H9 (cell line): ENCODE data around the gene CT45A1. TPM values are rescaled to one million over a fixed set of nuclear protein-coding genes. Genes with fewer than 3 reads are reported as not detected.

Source experiments
- DNase-seq: peaks from one replicate; pipeline ENCODE4 v3.0.0-alpha.2; 2017
- H2AFZ ChIP-seq: one replicate; pipeline ENCODE4 v1.6.1; 2013; ENCODE audit warnings: mild to moderate bottlenecking, low read length, control low read depth, moderate library complexity
- H2AK5ac ChIP-seq: 2 replicates; pipeline ENCODE4 v1.6.1; 2013; ENCODE audit warnings: low read length, control low read depth, mixed read lengths; ENCODE audit not compliant: insufficient read length
- H2BK120ac ChIP-seq: one replicate; pipeline ENCODE4 v1.6.1; 2013; ENCODE audit warnings: low read depth, mild to moderate bottlenecking, low read length, control low read depth, inconsistent platforms; ENCODE audit not compliant: poor library complexity, severe bottlenecking
- H2BK12ac ChIP-seq: 2 replicates; pipeline ENCODE4 v1.6.1; 2013; ENCODE audit warnings: low read length, control low read depth, mixed read lengths, low read depth; ENCODE audit not compliant: insufficient read length
- H2BK15ac ChIP-seq: 2 replicates; pipeline ENCODE4 v1.6.1; 2013; ENCODE audit warnings: low read depth, low read length, control low read depth
- H2BK20ac ChIP-seq: one replicate; pipeline ENCODE4 v1.6.1; 2013; ENCODE audit warnings: low read depth, mild to moderate bottlenecking, low read length, control low read depth, inconsistent platforms; ENCODE audit not compliant: poor library complexity, severe bottlenecking
- H2BK5ac ChIP-seq: 2 replicates; pipeline ENCODE4 v1.6.1; 2013; ENCODE audit warnings: low read length, control low read depth, mixed read lengths; ENCODE audit not compliant: insufficient read length
- H3K14ac ChIP-seq: 2 replicates; pipeline ENCODE4 v1.6.1; 2013; ENCODE audit warnings: low read length, control low read depth; ENCODE audit not compliant: insufficient read depth
- H3K18ac ChIP-seq: 2 replicates; pipeline ENCODE4 v1.6.1; 2013; ENCODE audit warnings: low read depth, mild to moderate bottlenecking, mixed read lengths, low read length, control low read depth; ENCODE audit not compliant: insufficient read length
- H3K23ac ChIP-seq: 2 replicates; pipeline ENCODE4 v1.6.1; 2013; ENCODE audit warnings: low read length, control low read depth, mixed read lengths, low read depth; ENCODE audit not compliant: insufficient read length
- H3K23me2 ChIP-seq: 2 replicates; pipeline ENCODE4 v1.6.1; 2013; ENCODE audit warnings: low read depth, mild to moderate bottlenecking, mixed read lengths, low read length, control low read depth; ENCODE audit not compliant: insufficient read length, poor library complexity, severe bottlenecking
- H3K27ac ChIP-seq: 2 replicates; pipeline ENCODE4 v1.5.1; 2013; ENCODE audit warnings: low read length, control low read depth, mixed read lengths, low read depth; ENCODE audit not compliant: insufficient read length
- H3K27me3 ChIP-seq: 2 replicates; pipeline ENCODE4 v1.6.1; 2013; ENCODE audit warnings: low read length, control low read depth, inconsistent platforms; ENCODE audit not compliant: insufficient read depth
- H3K4ac ChIP-seq: 2 replicates; pipeline ENCODE4 v1.6.1; 2013; ENCODE audit warnings: low read depth, mild to moderate bottlenecking, control low read depth, inconsistent platforms, low read length, moderate library complexity
- H3K4me1 ChIP-seq: 2 replicates; pipeline ENCODE4 v1.6.1; 2013; ENCODE audit warnings: low read length, control low read depth, inconsistent platforms; ENCODE audit not compliant: insufficient read depth
- H3K4me2 ChIP-seq: 2 replicates; pipeline ENCODE4 v1.6.1; 2013; ENCODE audit warnings: low read length, control low read depth, mixed read lengths; ENCODE audit not compliant: insufficient read length, insufficient read depth
- H3K56ac ChIP-seq: 2 replicates; pipeline ENCODE4 v1.6.1; 2013; ENCODE audit warnings: low read depth, mild to moderate bottlenecking, mixed read lengths, low read length, control low read depth; ENCODE audit not compliant: insufficient read length
- H3K79me1 ChIP-seq: 2 replicates; pipeline ENCODE4 v1.6.1; 2013; ENCODE audit warnings: low read depth, mild to moderate bottlenecking, moderate library complexity, low read length, control low read depth, inconsistent platforms; ENCODE audit not compliant: insufficient read depth, poor library complexity, severe bottlenecking
- H3K79me2 ChIP-seq: 2 replicates; pipeline ENCODE4 v1.6.1; 2013; ENCODE audit warnings: low read length, control low read depth, inconsistent platforms; ENCODE audit not compliant: insufficient read depth
- H3K9ac ChIP-seq: 2 replicates; pipeline ENCODE4 v1.6.1; 2013; ENCODE audit warnings: low read length, control low read depth, mixed read lengths; ENCODE audit not compliant: insufficient read length; ENCODE audit errors: extremely low read depth
- H3K9me3 ChIP-seq: one replicate; pipeline ENCODE4 v1.6.1; 2013; ENCODE audit warnings: low read depth, low read length, inconsistent platforms; ENCODE audit not compliant: control insufficient read depth
- H3T11ph ChIP-seq: one replicate; pipeline ENCODE4 v1.6.1; 2013; ENCODE audit warnings: mild to moderate bottlenecking, low read length, control low read depth, inconsistent platforms
- H4K20me1 ChIP-seq: one replicate; pipeline ENCODE4 v1.6.1; 2013; ENCODE audit not compliant: control insufficient read depth, insufficient read length, insufficient read depth
- H4K5ac ChIP-seq: 2 replicates; pipeline ENCODE4 v1.6.1; 2013; ENCODE audit warnings: low read depth, mild to moderate bottlenecking, mixed read lengths, low read length, control low read depth; ENCODE audit not compliant: insufficient read length
- H4K8ac ChIP-seq: replicated peaks from 2 replicates; pipeline ENCODE4 v1.6.1; 2013; ENCODE audit warnings: low read length, control low read depth, mixed read lengths, low read depth; ENCODE audit not compliant: insufficient read length
- H4K91ac ChIP-seq: 2 replicates; pipeline ENCODE4 v1.6.1; 2013; ENCODE audit warnings: low read depth, mild to moderate bottlenecking, moderate library complexity, mixed read lengths, low read length, control low read depth; ENCODE audit not compliant: insufficient read length
- H3K27ac Mint-ChIP-seq, 3 experiments: 2 replicates in 2 of 3; 3 replicates in 1 of 3; pipeline ENCODE4 v1.8.0; 2020 to 2021; ENCODE audit warnings: mixed read lengths in 3 of 3, mild to moderate bottlenecking in 1 of 3, moderate library complexity in 1 of 3
- H3K27me3 Mint-ChIP-seq: 2 replicates; pipeline ENCODE4 v1.8.0; 2021; ENCODE audit warnings: low read depth, mild to moderate bottlenecking, moderate library complexity, mixed read lengths
- H3K36me3 Mint-ChIP-seq, 3 experiments: 2 replicates in 2 of 3; 3 replicates in 1 of 3; pipeline ENCODE4 v1.8.0; 2020 to 2021; ENCODE audit warnings: low read depth in 3 of 3, mixed read lengths in 3 of 3; ENCODE audit not compliant: insufficient read depth in 1 of 3
- H3K4me1 Mint-ChIP-seq, 2 experiments: 2 replicates each; pipeline ENCODE4 v1.8.0; 2020; ENCODE audit warnings: mixed read lengths in 2 of 2
- H3K4me3 Mint-ChIP-seq, 2 experiments: 2 replicates in 1 of 2; 3 replicates in 1 of 2; pipeline ENCODE4 v1.8.0; 2020 to 2021; ENCODE audit warnings: mild to moderate bottlenecking in 2 of 2, mixed read lengths in 2 of 2, moderate library complexity in 1 of 2
- H3K9me3 Mint-ChIP-seq, 2 experiments: 2 replicates in 1 of 2; 3 replicates in 1 of 2; pipeline ENCODE4 v1.8.0; 2020; ENCODE audit warnings: mild to moderate bottlenecking in 2 of 2, mixed read lengths in 2 of 2, moderate library complexity in 1 of 2
- CTCF ChIP-seq: fragments of 200-600 bp; sonication (generic); conservative IDR thresholded peaks from 3 replicates; pipeline ENCODE4 v1.8.0; 2021; ENCODE audit warnings: antibody characterized with exemption, mild to moderate bottlenecking
- WGBS: extraction: QIAGEN DNeasy Blood & Tissue Kit; methylation state at CpG from one replicate; pipeline ENCODE4 v1.1.7; 2013; ENCODE audit warnings: missing lambda C conversion rate, low lambda C conversion rate, mixed read lengths; ENCODE audit not compliant: insufficient read length; ENCODE audit errors: extremely low coverage; 5-methylcytosine and 5-hydroxymethylcytosine counted together
- total RNA-seq: library from RNA; stranded (reverse); gene quantifications from 2 replicates; pipeline ENCODE4 v1.2.1, GENCODE V29; 2021

Gene CT45A1
- total RNA-seq, 1 experiment from 2014 or later: not detected

- H3K4me3 Mint-ChIP-seq: no peak overlapping the region
- H2BK120ac ChIP-seq: no peak overlapping the region
- no peak overlapping the region for H4K5ac ChIP-seq
- H3T11ph ChIP-seq: no peak overlapping the region
- no peak overlapping the region for H3K56ac ChIP-seq
- H3K79me2 ChIP-seq: no peaks in the 10 kb centered on the region
- H3K23me2 ChIP-seq: no peaks in the 10 kb centered on the region
- no peaks in the 10 kb centered on the region for H3K4me1 Mint-ChIP-seq
- no peak overlapping the region for H3K4ac ChIP-seq
- WGBS: no CpG with 5 or more reads among the region's 4 CpGs
- no peak for DNase-seq
- no peak overlapping the region for H4K91ac ChIP-seq
- TF ChIP-seq CTCF: no peak
- H3K14ac ChIP-seq: no peak overlapping the region
- no peak overlapping the region for H4K8ac ChIP-seq
- H2AFZ ChIP-seq: no peak overlapping the region
- H3K27ac ChIP-seq: no peak overlapping the region
- H3K36me3 Mint-ChIP-seq: peaks cover 0 to 20% (median 0%) of the 10 kb centered on the region in 3 experiments; a peak in 3 of 7 replicates
- H3K4me1 ChIP-seq: no peaks in the 10 kb centered on the region
- H3K27ac Mint-ChIP-seq: no peak overlapping the region
- H2BK5ac ChIP-seq: no peak overlapping the region
- H3K18ac ChIP-seq: no peak overlapping the region
- H3K9me3 Mint-ChIP-seq: peaks cover 52 to 72% of the 10 kb centered on the region in 2 experiments
- H2BK15ac ChIP-seq: no peak overlapping the region
- H3K9me3 ChIP-seq: peaks cover 54% of the 10 kb centered on the region
- no peak overlapping the region for H2BK12ac ChIP-seq
- H4K20me1 ChIP-seq: no peaks in the 10 kb centered on the region
- H3K79me1 ChIP-seq: no peaks in the 10 kb centered on the region
- no peak overlapping the region for H2AK5ac ChIP-seq
- peaks cover 3% of the 10 kb centered on the region; the same call in 1 of the 2 replicates for H3K27me3 Mint-ChIP-seq
- H2BK20ac ChIP-seq: no peak overlapping the region
- no peak overlapping the region for H3K9ac ChIP-seq
- no peaks in the 10 kb centered on the region for H3K27me3 ChIP-seq
- no peak overlapping the region for H3K23ac ChIP-seq
- no peak overlapping the region for H3K4me2 ChIP-seq
These were observed 24.1 kb downstream of the CT45A1 start for GRCh38 chrX:135737366-135738071.
